HCT116 (cell line): ENCODE data around the gene IFRD1.

Source experiments
- CEBPB ChIP-seq: IDR thresholded peaks from 2 replicates; pipeline ENCODE4 v1.6.1; 2012; ENCODE audit warnings: low read depth
- JUND ChIP-seq: IDR thresholded peaks from 2 replicates; pipeline ENCODE4 v1.6.1; 2012
- RAD21 ChIP-seq: IDR thresholded peaks from 2 replicates; pipeline ENCODE4 v1.6.1; 2012; ENCODE audit warnings: low read depth, mild to moderate bottlenecking
- TF ChIP-seq, protein P1 (sequence below), 3 experiments: fragments of 200-600 bp in 1 of 3; sonication (generic) in 1 of 3; IDR thresholded peaks in 2 of 3; conservative IDR thresholded peaks in 1 of 3; 2 replicates each; pipeline ENCODE4 v1.5.1; 2012 to 2017; ENCODE audit warnings: low read depth in 2 of 3, low read length in 2 of 3, antibody characterized with exemption in 1 of 3, borderline replicate concordance in 1 of 3, control low read depth in 1 of 3, mild to moderate bottlenecking in 1 of 3, mixed read lengths in 1 of 3, mixed run types in 1 of 3, moderate library complexity in 1 of 3; ENCODE audit not compliant: insufficient read depth in 1 of 3

- no peak for TF ChIP-seq RAD21
- TF ChIP-seq, protein P1, sequence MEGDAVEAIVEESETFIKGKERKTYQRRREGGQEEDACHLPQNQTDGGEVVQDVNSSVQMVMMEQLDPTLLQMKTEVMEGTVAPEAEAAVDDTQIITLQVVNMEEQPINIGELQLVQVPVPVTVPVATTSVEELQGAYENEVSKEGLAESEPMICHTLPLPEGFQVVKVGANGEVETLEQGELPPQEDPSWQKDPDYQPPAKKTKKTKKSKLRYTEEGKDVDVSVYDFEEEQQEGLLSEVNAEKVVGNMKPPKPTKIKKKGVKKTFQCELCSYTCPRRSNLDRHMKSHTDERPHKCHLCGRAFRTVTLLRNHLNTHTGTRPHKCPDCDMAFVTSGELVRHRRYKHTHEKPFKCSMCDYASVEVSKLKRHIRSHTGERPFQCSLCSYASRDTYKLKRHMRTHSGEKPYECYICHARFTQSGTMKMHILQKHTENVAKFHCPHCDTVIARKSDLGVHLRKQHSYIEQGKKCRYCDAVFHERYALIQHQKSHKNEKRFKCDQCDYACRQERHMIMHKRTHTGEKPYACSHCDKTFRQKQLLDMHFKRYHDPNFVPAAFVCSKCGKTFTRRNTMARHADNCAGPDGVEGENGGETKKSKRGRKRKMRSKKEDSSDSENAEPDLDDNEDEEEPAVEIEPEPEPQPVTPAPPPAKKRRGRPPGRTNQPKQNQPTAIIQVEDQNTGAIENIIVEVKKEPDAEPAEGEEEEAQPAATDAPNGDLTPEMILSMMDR (IDR thresholded peaks at IDR 0.05 in 2 of 3, conservative IDR thresholded peaks at IDR 0.05 in 1 of 3; ENCODE audit: borderline replicate concordance in 1 of 3, insufficient read depth in 1 of 3, low read depth in 2 of 3, low read length in 2 of 3), result no peak
- no peak for TF ChIP-seq CEBPB
- TF ChIP-seq JUND, result no peak
Measured at GRCh38 chr7:112523871-112524270, 73.6 kb downstream of the IFRD1 start.
